Globus pallidus (tissue), 1 donor: Measurements from ENCODE around the gene FMO2.

Source experiments
- DNase-seq: peaks from one replicate; pipeline ENCODE4 v3.0.0-alpha.2; 2015; ENCODE audit warnings: low spot score

Gene FMO2

GRCh38 chr1:171185091-171185490 is at the start of gene FMO2:
FMO2 (plus strand) TSS chr1:171185300; CDS start chr1:171185714, 414 bp downstream.
- DNase-seq, result no peak

- no peak for DNase-seq
Measured at GRCh38 chr1:171137580-171137979, 47.5 kb upstream of the FMO2 start.

GRCh38 chr1:171138980-171139379 is 46.1 kb upstream of the FMO2 start:
- DNase-seq, result no peak

GRCh38 chr1:171139890-171140289 is 45.2 kb upstream of the FMO2 start:
- DNase-seq, result no peak

GRCh38 chr1:171140401-171140800 is 44.7 kb upstream of the FMO2 start:
- no peak for DNase-seq

- DNase-seq, result no peak
Measured at GRCh38 chr1:171140956-171141687, 44.0 kb upstream of the FMO2 start.

GRCh38 chr1:171141688-171142415 is 43.2 kb upstream of the FMO2 start:
- DNase-seq, result peak; percentile 19

GRCh38 chr1:171142416-171143385 is 42.4 kb upstream of the FMO2 start:
- DNase-seq, result peak; percentile 46

GRCh38 chr1:171150156-171150555 is 34.9 kb upstream of the FMO2 start:
- DNase-seq, result no peak

GRCh38 chr1:171152549-171152948 is 32.6 kb upstream of the FMO2 start:
- DNase-seq, result no peak

GRCh38 chr1:171155484-171155883 is 29.6 kb upstream of the FMO2 start:
- DNase-seq, result no peak

GRCh38 chr1:171158096-171158495 is 27.0 kb upstream of the FMO2 start:
- no peak for DNase-seq

- DNase-seq, result no peak
Measured at GRCh38 chr1:171158551-171158950, 26.5 kb upstream of the FMO2 start.

- DNase-seq, result no peak
Measured at GRCh38 chr1:171159148-171159547, 26.0 kb upstream of the FMO2 start.

GRCh38 chr1:171160211-171160610 is 24.9 kb upstream of the FMO2 start:
- DNase-seq, result no peak

- DNase-seq, result no peak
Measured at GRCh38 chr1:171160639-171161354, 24.3 kb upstream of the FMO2 start.

GRCh38 chr1:171161431-171161830 is 23.7 kb upstream of the FMO2 start:
- no peak for DNase-seq

- no peak for DNase-seq
Measured at GRCh38 chr1:171166361-171166760, 18.7 kb upstream of the FMO2 start.

GRCh38 chr1:171167785-171168184 is 17.3 kb upstream of the FMO2 start:
- no peak for DNase-seq

GRCh38 chr1:171172471-171172870 is 12.6 kb upstream of the FMO2 start:
- DNase-seq, result no peak

GRCh38 chr1:171173069-171173468 is 12.0 kb upstream of the FMO2 start:
- DNase-seq, result no peak
